ENCODE measurements around the gene PFAS.

PFAS gene

DNA sequence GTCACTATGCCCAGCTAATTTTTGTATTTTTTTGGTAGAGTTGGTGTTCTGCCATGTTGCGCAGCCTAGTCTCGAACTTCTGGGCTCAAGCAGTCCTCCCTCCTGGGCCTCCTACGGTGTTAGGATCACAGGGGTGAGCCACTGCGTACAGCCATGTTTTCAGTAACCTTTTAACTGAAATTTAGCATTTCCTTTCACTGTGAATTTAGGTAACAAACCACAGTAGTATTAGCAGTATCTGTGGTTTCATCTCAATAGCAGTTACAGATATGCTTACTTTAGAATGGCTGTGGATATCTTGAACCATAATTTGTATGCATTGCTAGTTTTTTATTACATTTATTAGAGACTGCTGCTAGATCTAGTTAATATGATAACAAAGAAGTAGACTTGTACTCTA lies 35.0 kb downstream of the PFAS start:
- no peaks in the 10 kb centered on the region for H3K36me3 ChIP-seq (ENCODE audit: control insufficient read depth, insufficient read depth, low read length)
- H3K4me2 ChIP-seq (ENCODE audit: low read length), result no peak overlapping the region
- no peaks in the 10 kb centered on the region for H3K79me2 ChIP-seq
- peaks cover 4% of the 10 kb centered on the region for H3K4me1 ChIP-seq
- no peak overlapping the region for H3K9ac ChIP-seq
- TF ChIP-seq, protein P1, sequence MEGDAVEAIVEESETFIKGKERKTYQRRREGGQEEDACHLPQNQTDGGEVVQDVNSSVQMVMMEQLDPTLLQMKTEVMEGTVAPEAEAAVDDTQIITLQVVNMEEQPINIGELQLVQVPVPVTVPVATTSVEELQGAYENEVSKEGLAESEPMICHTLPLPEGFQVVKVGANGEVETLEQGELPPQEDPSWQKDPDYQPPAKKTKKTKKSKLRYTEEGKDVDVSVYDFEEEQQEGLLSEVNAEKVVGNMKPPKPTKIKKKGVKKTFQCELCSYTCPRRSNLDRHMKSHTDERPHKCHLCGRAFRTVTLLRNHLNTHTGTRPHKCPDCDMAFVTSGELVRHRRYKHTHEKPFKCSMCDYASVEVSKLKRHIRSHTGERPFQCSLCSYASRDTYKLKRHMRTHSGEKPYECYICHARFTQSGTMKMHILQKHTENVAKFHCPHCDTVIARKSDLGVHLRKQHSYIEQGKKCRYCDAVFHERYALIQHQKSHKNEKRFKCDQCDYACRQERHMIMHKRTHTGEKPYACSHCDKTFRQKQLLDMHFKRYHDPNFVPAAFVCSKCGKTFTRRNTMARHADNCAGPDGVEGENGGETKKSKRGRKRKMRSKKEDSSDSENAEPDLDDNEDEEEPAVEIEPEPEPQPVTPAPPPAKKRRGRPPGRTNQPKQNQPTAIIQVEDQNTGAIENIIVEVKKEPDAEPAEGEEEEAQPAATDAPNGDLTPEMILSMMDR (IDR thresholded peaks at IDR 0.05), result no peak
- no peak overlapping the region for H3K27ac ChIP-seq
- no peak overlapping the region for H3K4me3 ChIP-seq (ENCODE audit: low read depth, low read length)
- no peaks in the 10 kb centered on the region for H3K27me3 ChIP-seq (ENCODE audit: control insufficient read depth, insufficient read depth, low read length)
- H3K9me3 ChIP-seq (ENCODE audit: control insufficient read depth, low read length), result no peaks in the 10 kb centered on the region
- H2AFZ ChIP-seq, result no peak overlapping the region

DNA sequence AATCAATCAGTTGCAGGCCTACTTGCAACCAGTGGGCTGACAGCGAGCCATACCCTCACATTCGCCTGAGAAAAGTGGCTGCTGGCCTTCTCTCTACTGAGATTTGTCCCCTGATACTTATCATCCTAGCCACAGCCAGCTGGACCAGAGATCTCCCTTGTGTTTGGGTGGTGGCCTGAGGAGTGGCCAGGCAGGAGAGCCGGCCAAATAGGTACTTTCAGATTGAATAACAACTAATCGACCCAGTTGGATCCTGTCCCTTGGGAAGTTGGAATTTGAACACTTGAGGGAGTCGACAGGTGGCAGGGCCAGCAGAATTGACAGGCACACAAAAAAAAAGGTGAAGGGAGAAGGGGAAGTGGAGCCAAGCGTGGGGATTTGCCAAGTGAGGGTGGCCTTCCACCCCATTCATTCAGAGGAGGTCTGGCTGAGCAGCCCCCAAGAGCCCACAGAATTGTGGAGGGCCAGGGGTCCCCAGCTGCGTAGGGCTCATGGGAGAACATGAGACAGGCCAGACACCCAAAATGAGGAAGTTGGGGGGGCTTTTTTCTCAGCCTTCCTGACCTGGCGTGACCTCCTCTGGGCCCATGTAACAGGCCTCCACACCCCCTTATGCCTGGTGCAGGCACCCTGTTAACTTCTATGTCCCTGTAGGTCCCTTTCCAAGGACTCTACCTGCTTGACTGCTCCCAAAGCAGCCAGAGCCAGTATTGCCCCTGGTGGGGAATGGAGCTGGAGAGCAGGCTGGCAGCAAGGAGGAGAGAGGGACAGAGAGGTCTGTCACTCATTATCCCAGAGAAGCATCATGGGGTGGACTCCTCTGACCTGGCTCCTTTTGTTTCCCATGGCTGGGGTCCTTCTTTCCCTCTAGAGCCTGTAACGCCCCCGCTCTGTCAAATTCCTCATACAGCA lies 36.4 kb downstream of the PFAS start:
- no peaks in the 10 kb centered on the region for H3K36me3 ChIP-seq (ENCODE audit: control insufficient read depth, insufficient read depth, low read length)
- H3K9ac ChIP-seq, result no peak overlapping the region
- no peak overlapping the region for H3K4me2 ChIP-seq (ENCODE audit: low read length)
- H3K27ac ChIP-seq, result no peak overlapping the region
- H3K4me3 ChIP-seq (ENCODE audit: low read depth, low read length), result no peak overlapping the region
- H3K27me3 ChIP-seq (ENCODE audit: control insufficient read depth, insufficient read depth, low read length), result no peaks in the 10 kb centered on the region
- no peak overlapping the region for H2AFZ ChIP-seq
- H3K4me1 ChIP-seq, result peaks cover 4% of the 10 kb centered on the region
- TF ChIP-seq, protein P1 (IDR thresholded peaks at IDR 0.05), result no peak
- H3K9me3 ChIP-seq (ENCODE audit: control insufficient read depth, low read length), result no peaks in the 10 kb centered on the region
- H3K79me2 ChIP-seq, result no peaks in the 10 kb centered on the region

DNA sequence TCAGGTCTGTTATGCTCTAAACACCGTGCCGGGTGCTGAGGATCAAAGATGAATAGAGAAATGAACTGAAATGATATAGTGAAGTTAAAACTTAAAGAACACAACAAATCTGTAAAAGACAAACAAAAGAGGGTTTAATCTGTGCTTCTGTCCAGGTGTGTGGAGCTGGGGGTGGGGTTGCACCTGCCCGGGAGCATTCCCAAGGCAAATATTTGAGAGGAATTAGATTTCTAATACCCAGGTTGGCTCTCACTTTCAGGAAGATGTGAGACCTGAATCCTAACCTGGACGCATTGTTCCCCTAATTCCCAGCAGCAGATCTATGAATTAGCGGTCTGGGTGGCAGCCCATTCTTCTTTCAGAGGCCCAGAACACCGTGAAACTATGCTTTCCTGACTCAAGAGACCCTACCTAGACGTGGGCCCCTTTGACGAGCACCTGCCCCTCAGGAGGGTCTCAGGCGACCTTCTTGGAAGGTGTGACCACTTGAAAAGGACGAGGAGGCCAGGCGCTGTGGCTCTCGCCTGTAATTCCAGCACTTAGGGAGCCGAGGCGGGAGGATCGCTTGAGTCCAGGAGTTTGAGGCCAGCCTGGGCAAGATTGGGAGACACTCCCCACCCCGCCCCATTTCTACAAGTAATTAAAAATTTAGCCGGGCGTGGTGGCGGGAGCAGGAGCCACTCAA lies 38.7 kb downstream of the PFAS start:
- Histone ChIP-seq H3K4me1 (peaks cover 4% of the 10 kb centered on the region), H3K27ac (peak overlapping the region; percentile 72)
- TF ChIP-seq, protein P1 (IDR thresholded peaks at IDR 0.05), result no peak

DNA sequence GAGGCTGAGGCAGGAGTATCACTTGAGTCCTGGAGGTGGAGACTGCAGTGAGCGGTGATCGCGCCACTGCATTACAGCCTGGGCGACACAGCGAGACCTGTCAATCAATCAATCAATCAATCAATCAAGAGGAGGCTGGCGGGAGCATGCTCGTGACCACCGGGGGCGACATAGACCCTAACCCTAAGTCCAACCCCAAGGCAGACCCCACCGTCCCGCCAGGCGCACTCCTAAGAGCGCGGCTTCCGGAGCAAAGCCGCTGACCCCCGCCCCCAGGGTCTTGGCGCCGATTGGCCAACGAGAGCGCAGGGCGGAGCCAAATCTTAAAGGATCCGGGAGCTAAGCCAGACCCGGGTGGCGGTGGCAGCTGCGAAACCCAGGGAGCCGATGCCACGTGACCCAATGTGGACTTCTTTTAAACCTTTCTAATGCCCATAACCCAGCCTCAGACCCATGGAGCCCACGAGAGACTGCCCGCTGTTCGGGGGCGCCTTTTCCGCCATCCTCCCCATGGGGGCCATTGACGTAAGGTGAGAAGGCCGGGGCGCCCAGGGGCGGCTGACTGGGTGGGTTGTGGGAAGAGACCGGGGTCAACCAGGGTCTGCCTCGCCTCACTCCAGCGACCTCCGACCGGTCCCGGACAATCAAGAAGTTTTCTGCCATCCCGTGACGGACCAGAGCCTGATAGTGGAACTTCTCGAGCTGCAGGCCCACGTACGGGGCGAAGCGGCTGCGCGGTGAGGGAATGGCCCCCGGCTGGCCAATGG lies 39.4 kb downstream of the PFAS start, which contains the start of gene RANGRF:
Gene RANGRF, plus strand, starts transcription at position 335 of the 767 bp plus-strand sequence. Its CDS starts 119 bp downstream, at position 454.
- Histone ChIP-seq H3K79me2 (no peaks in the 10 kb centered on the region), H3K36me3 (ENCODE audit: control insufficient read depth, insufficient read depth, low read length) (no peaks in the 10 kb centered on the region), H2AFZ (peak within 1 kb of the TSS; percentile 88), H3K27ac (peak within 1 kb of the TSS; percentile 72), H3K4me1 (peaks cover 4% of the 10 kb centered on the region), H3K27me3 (ENCODE audit: control insufficient read depth, insufficient read depth, low read length) (no peaks in the 10 kb centered on the region), H3K9ac (peak within 1 kb of the TSS; percentile 57), H3K9me3 (ENCODE audit: control insufficient read depth, low read length) (no peaks in the 10 kb centered on the region), H3K4me2 (ENCODE audit: low read length) (peak within 1 kb of the TSS; percentile 100), H3K4me3 (ENCODE audit: low read depth, low read length) (peak within 1 kb of the TSS; percentile 99)
- TF ChIP-seq, protein P1 (IDR thresholded peaks at IDR 0.05), result no peak

More for the DNA sequence above, 38.7 kb downstream of the PFAS start:
- peak overlapping the region; percentile 100 for H3K4me2 ChIP-seq (ENCODE audit: low read length)
- no peaks in the 10 kb centered on the region for H3K36me3 ChIP-seq (ENCODE audit: control insufficient read depth, insufficient read depth, low read length)
- H2AFZ ChIP-seq, result peak overlapping the region; percentile 88
- H3K79me2 ChIP-seq, result no peaks in the 10 kb centered on the region
- peak overlapping the region; percentile 99 for H3K4me3 ChIP-seq (ENCODE audit: low read depth, low read length)
- no peak overlapping the region for H3K9ac ChIP-seq
- no peaks in the 10 kb centered on the region for H3K9me3 ChIP-seq (ENCODE audit: control insufficient read depth, low read length)
- H3K27me3 ChIP-seq (ENCODE audit: control insufficient read depth, insufficient read depth, low read length), result no peaks in the 10 kb centered on the region

Data from parathyroid adenoma (tissue), 2 donors.